Activated CD8-positive, alpha-beta T cell treated with anti-CD3 and anti-CD28 coated beads, Interleukin-2, amount 10 ng/mL, durations not matched to agents 7 days and 5 days (primary cell): Measurements from ENCODE around the gene RFX1. TPM values are rescaled to one million over a fixed set of nuclear protein-coding genes. Genes with fewer than 3 reads are reported as not detected.
A peak's percentile ranks its signal among the peaks of the same experiment; 100 is the strongest.

Experiments
- ATAC-seq: fragments of 150-1000 bp; cut with Tn5 transposase; one replicate; pipeline ENCODE4 v1.10.0; 2021; ENCODE audit warnings: moderate library complexity
- CTCF ChIA-PET: fragments of 350-600 bp; sonication (Branson Sonifier 250); formaldehyde crosslinking; loops from one replicate; lab custom pipeline; 2021; ENCODE audit warnings: antibody characterized with exemption; lab: Charles Lee
- POLR2A ChIA-PET: fragments of 350-600 bp; sonication (Branson Sonifier 250); formaldehyde crosslinking; loops from one replicate; lab custom pipeline; 2021; ENCODE audit warnings: antibody characterized with exemption; lab: Charles Lee
- DNase-seq: peaks from one replicate; pipeline ENCODE4 v3.0.0-alpha.2; 2020
- H3K27ac Mint-ChIP-seq: one replicate; pipeline ENCODE4 v1.8.0; 2021; ENCODE audit warnings: mild to moderate bottlenecking, mixed read lengths
- H3K27me3 Mint-ChIP-seq: one replicate; pipeline ENCODE4 v1.8.0; 2021; ENCODE audit warnings: low read depth, mixed read lengths
- H3K36me3 Mint-ChIP-seq: one replicate; pipeline ENCODE4 v1.8.0; 2021; ENCODE audit warnings: low read depth, mixed read lengths
- H3K4me1 Mint-ChIP-seq: one replicate; pipeline ENCODE4 v1.8.0; 2021; ENCODE audit warnings: low read depth, mixed read lengths
- H3K4me3 Mint-ChIP-seq: one replicate; pipeline ENCODE4 v1.8.0; 2021; ENCODE audit warnings: mild to moderate bottlenecking, mixed read lengths
- H3K9me3 Mint-ChIP-seq: one replicate; pipeline ENCODE4 v1.8.0; 2022; ENCODE audit warnings: mixed read lengths; ENCODE audit not compliant: insufficient read depth
- total RNA-seq, 2 experiments: library from RNA; stranded (reverse); gene quantifications; one replicate each; pipeline ENCODE4 v1.2.3, GENCODE V29; 2021

Gene RFX1
- total RNA-seq, 2 experiments from 2014 or later = 15.9 to 17.7 TPM

GRCh38 chr19:14004619-14005348, 1.3 kb downstream of the RFX1 start:
- ATAC-seq (no peak), DNase-seq (no peak)
- Mint-ChIP-seq H3K27me3 (no peaks in the 10 kb centered on the region), H3K4me3 (peak overlapping the region; percentile 66), H3K36me3 (peaks cover 13% of the 10 kb centered on the region), H3K9me3 (no peaks in the 10 kb centered on the region), H3K4me1 (peaks cover 56% of the 10 kb centered on the region), H3K27ac (peak overlapping the region; percentile 97)
- ChIA-PET POLR2A (interaction anchor here (0.7 to 5.9 kb wide), 10 partner anchors 12 to 377 kb away, joined by 3 to 56 read pairs (median 5); partner anchors contain the start of genes DCAF15 and IL27RA), CTCF (interaction anchor here (0.8 to 1.8 kb wide), 4 partner anchors 11 to 123 kb away, joined by 3 to 6 read pairs (median 4); no protein-coding TSS in a partner anchor)

GRCh38 chr19:14003251-14004055, 2.7 kb downstream of the RFX1 start:
- ATAC-seq (no peak), DNase-seq (no peak)
- peaks cover 26% of the 10 kb centered on the region for H3K36me3 Mint-ChIP-seq
- H3K27me3 Mint-ChIP-seq = no peaks in the 10 kb centered on the region
- H3K9me3 Mint-ChIP-seq = peaks cover 7% of the 10 kb centered on the region
- H3K4me1 Mint-ChIP-seq = peaks cover 58% of the 10 kb centered on the region
- H3K27ac Mint-ChIP-seq = peak overlapping the region; percentile 97
- CTCF ChIA-PET = interaction anchor here (0.7 to 2.2 kb wide), 8 partner anchors 10 to 367 kb away, joined by 3 to 6 read pairs (median 4); partner anchors contain the start of gene IL27RA
- peak overlapping the region; percentile 63 for H3K4me3 Mint-ChIP-seq
- POLR2A ChIA-PET = interaction anchor here (1.2 to 5.9 kb wide), 7 partner anchors 8 to 50 kb away, joined by 4 to 56 read pairs (median 21); partner anchors contain the start of genes DCAF15 and IL27RA

DNA sequence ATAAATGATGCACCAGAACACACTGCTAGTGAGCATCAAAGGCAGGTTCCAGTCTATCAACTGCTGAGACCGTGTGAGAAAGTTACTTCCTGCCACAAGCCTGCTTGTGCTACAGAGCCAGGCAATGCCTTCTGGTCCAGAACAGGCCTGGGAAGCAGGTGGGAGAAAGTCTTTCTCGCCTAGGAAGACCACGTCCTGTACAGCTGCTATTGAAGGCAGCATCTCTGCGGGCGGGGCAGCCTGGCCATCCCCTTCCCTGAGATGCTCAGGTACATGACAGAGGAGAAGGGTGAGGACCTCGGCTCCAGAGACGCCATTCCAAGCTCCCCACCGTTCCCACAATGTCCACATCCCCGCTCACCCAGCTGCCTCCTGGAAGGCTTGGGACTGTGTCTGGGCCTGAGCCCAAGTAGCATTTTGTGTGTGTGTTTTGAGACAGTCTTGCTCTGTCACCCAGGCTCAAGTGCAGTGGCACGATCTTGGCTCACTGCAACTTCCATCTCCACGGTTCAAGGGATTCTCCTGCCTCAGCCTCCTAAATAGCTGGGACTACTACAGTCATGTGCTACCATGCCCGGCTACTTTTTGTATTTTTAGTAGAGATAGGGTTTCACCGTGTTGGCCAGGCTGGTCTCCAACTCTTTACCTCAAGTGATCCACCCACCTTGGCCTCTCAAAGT, 3.4 kb downstream of the RFX1 start:
- H3K4me1 Mint-ChIP-seq = peaks cover 55% of the 10 kb centered on the region
- H3K27ac Mint-ChIP-seq = peak overlapping the region; percentile 97
- DNase-seq (peak; percentile 61), ATAC-seq (no peak)
- CTCF ChIA-PET = interaction anchor here (1.2 to 2.2 kb wide), 5 partner anchors 9 to 122 kb away, joined by 4 to 6 read pairs (median 6); partner anchors contain the start of gene IL27RA
- peaks cover 33% of the 10 kb centered on the region for H3K36me3 Mint-ChIP-seq
- peak overlapping the region; percentile 63 for H3K4me3 Mint-ChIP-seq
- no peaks in the 10 kb centered on the region for H3K27me3 Mint-ChIP-seq
- H3K9me3 Mint-ChIP-seq = peaks cover 7% of the 10 kb centered on the region
- POLR2A ChIA-PET = interaction anchor here (1.5 to 5.9 kb wide), 5 partner anchors 10 to 49 kb away, joined by 8 to 56 read pairs (median 29); partner anchors contain the start of genes DCAF15 and IL27RA

DNA sequence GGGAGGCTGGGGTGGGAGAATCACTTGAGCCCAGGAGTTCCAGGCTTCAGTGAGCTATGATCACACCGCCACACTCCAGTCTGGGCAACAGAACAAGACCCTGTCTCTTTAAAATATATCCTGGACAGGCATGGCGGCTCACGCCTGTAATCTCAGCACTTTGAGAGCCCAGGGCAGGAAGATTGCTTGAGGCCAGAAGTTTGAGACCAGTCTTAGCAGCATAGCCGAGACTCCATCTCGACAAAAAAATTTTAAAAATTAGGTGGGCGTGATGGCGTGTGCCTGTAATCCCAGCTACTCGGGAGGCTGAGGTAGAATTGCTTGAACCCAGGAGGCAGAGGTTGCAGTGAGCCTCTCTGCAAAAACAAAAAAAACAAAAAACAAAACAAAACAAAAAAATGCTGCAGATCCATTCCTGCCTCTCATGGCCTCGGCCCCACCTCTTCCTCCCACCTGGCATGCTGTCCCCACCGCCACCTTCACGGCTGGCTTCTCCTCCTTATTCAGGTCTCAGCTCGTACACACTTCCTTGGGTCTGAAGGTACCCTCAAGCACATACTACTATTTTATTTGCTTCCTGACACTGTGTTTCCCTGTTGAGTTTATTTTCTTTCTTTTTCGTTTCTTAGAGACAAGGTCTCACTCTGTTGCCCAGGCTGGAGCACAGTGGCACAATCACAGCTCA, 5.3 kb downstream of the RFX1 start:
- Mint-ChIP-seq H3K36me3 (peaks cover 34% of the 10 kb centered on the region), H3K4me1 (peaks cover 52% of the 10 kb centered on the region), H3K27ac (peak overlapping the region; percentile 97), H3K27me3 (no peaks in the 10 kb centered on the region), H3K4me3 (no peak overlapping the region), H3K9me3 (peaks cover 7% of the 10 kb centered on the region)
- ChIA-PET POLR2A (interaction anchor here (0.7 to 1.0 kb wide), 3 partner anchors 14 to 572 kb away, joined by 3 read pairs; no protein-coding TSS in a partner anchor), CTCF (interaction anchor here (1.0 to 1.6 kb wide), 3 partner anchors 11 to 58 kb away, joined by 4 to 9 read pairs (median 4); no protein-coding TSS in a partner anchor)
- ATAC-seq = no peak
- DNase-seq = no peak

- peaks cover 42% of the 10 kb centered on the region for H3K4me1 Mint-ChIP-seq
- H3K9me3 Mint-ChIP-seq = peaks cover 7% of the 10 kb centered on the region
- H3K27ac Mint-ChIP-seq = no peak overlapping the region
- DNase-seq (no peak), ATAC-seq (no peak)
- POLR2A ChIA-PET = interaction anchor here (0.7 to 0.8 kb wide), 2 partner anchors 33 to 78 kb away, joined by 3 to 4 read pairs; partner anchors contain the start of gene IL27RA
- H3K4me3 Mint-ChIP-seq = no peak overlapping the region
- no peaks in the 10 kb centered on the region for H3K27me3 Mint-ChIP-seq
- peaks cover 36% of the 10 kb centered on the region for H3K36me3 Mint-ChIP-seq
- CTCF ChIA-PET = interaction anchor here (0.7 to 1.4 kb wide), 2 partner anchors 10 to 60 kb away, joined by 4 read pairs; no protein-coding TSS in a partner anchor
These were observed 7.0 kb downstream of the RFX1 start for GRCh38 chr19:13999085-13999484.

- ChIA-PET CTCF (interaction anchor here (1.1 kb wide), 1 partner anchor 33 kb away, joined by 3 read pairs; the partner anchor contains the start of gene IL27RA), POLR2A (interaction anchor here (0.7 to 0.8 kb wide), 2 partner anchors 34 to 77 kb away, joined by 3 to 4 read pairs; partner anchors contain the start of gene IL27RA)
- DNase-seq (no peak), ATAC-seq (no peak)
- H3K27ac Mint-ChIP-seq = no peak overlapping the region
- H3K9me3 Mint-ChIP-seq = peaks cover 7% of the 10 kb centered on the region
- H3K27me3 Mint-ChIP-seq = no peaks in the 10 kb centered on the region
- peaks cover 38% of the 10 kb centered on the region for H3K4me1 Mint-ChIP-seq
- H3K36me3 Mint-ChIP-seq = peaks cover 36% of the 10 kb centered on the region
- no peak overlapping the region for H3K4me3 Mint-ChIP-seq
These were observed 7.7 kb downstream of the RFX1 start for GRCh38 chr19:13998426-13998825.

GRCh38 chr19:13997631-13997962, 8.5 kb downstream of the RFX1 start:
- Mint-ChIP-seq H3K4me1 (peaks cover 30% of the 10 kb centered on the region), H3K27me3 (no peaks in the 10 kb centered on the region), H3K9me3 (peaks cover 7% of the 10 kb centered on the region), H3K36me3 (peaks cover 37% of the 10 kb centered on the region), H3K4me3 (no peak overlapping the region), H3K27ac (no peak overlapping the region)
- POLR2A ChIA-PET = interaction anchor here (1.0 to 1.7 kb wide), 2 partner anchors 10 to 11 kb away, joined by 3 to 4 read pairs; no protein-coding TSS in a partner anchor
- CTCF ChIA-PET = no interaction called here
- DNase-seq = no peak
- ATAC-seq = no peak

DNA sequence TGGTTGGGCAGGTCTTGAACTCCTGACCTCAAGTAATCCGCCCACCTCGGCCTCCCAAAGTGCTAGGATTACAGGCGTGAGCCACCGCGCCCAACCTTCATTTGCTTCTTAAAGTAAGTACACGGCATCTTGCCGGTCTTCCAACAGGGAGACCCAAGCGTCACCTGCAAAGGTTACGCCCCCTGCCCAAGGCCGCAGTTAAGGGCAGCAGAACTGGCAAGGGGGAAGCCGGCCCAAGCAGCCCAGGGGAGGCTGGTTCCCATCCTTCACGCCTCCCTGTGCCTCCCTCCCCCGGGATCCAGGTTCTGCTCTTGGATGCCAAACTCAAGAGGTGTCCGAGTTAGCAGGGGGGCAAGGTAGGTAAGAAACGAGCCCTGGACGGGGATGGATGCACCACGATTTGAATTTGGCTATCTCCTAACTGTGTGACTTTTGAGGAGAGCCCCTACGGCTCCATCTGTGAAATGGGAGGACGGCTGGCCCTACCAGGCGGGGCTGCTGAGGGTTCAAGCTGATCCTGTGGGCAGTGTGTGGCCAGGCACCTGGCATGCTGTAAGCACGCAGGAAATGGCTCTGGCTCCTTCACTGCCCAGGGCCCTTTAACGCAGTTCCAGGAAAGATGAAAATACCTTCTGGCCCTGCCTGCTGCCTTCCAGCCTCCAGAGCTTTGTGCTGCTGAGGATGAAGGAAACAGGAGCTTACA, 9.0 kb downstream of the RFX1 start:
- H3K4me1 Mint-ChIP-seq = peaks cover 25% of the 10 kb centered on the region
- no peak overlapping the region for H3K27ac Mint-ChIP-seq
- H3K4me3 Mint-ChIP-seq = no peak overlapping the region
- ChIA-PET CTCF (no interaction called here), POLR2A (interaction anchor here (1.0 to 1.7 kb wide), 2 partner anchors 9 to 11 kb away, joined by 3 to 4 read pairs; no protein-coding TSS in a partner anchor)
- H3K27me3 Mint-ChIP-seq = no peaks in the 10 kb centered on the region
- H3K9me3 Mint-ChIP-seq = peaks cover 7% of the 10 kb centered on the region
- no peak for ATAC-seq
- H3K36me3 Mint-ChIP-seq = peaks cover 39% of the 10 kb centered on the region
- DNase-seq = no peak

DNA sequence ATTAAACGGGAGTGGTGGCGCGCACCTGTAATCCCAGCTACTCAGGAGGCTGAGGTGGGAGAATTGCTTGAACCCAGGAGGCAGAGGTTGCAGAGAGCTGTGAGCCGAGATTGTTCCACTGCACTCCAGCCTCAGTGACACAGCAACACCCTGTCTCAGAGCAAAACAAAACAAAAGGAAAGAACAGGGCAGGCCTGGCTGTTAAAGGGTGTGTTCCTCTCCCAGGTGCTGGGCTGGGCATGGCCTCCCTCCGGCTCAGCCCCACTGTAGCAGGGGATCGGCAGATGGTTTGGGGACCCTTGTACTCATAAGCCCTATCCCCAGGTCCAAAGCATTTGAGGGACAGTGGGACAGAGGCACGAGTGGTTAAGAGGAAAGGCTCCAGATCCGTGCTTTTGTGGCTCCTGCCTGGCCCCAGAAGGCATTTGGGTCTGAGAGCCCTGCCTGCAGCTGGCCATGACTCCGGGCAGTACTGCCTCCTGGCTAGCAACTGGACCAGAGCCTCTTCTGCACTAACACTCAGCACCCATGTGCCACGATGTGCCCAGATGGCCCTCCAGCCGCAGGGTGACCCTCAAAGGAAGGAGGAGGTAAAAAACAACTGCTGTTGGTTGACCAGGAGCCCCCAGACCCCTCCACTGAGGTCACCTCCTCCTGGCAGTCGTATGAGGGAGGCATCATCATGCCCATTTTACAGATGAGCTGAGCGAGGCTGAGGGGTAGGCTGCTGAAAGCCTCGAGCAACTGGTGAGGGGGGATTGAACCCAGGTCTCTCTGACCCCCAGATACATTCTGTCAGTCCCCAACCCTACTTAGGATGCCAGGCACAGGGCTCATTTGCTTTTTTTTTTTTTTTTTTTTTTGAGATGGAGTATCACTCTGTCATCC, 10.0 kb downstream of the RFX1 start:
- peaks cover 7% of the 10 kb centered on the region for H3K9me3 Mint-ChIP-seq
- no peaks in the 10 kb centered on the region for H3K27me3 Mint-ChIP-seq

More for the DNA sequence above, 10.0 kb downstream of the RFX1 start:
- H3K4me3 Mint-ChIP-seq = no peak overlapping the region
- ATAC-seq (no peak), DNase-seq (no peak)
- POLR2A ChIA-PET = interaction anchor here (1.4 to 1.7 kb wide), 2 partner anchors 8 to 10 kb away, joined by 4 read pairs; no protein-coding TSS in a partner anchor
- peaks cover 16% of the 10 kb centered on the region for H3K4me1 Mint-ChIP-seq
- H3K27ac Mint-ChIP-seq = no peak overlapping the region
- CTCF ChIA-PET = no interaction called here
- H3K36me3 Mint-ChIP-seq = peaks cover 46% of the 10 kb centered on the region
